ENCODE results near the gene MCC. TPM values are rescaled to one million over a fixed set of nuclear protein-coding genes. Genes with fewer than 3 reads are reported as not detected.

MCC gene
- total and polyA plus RNA-seq, 2 experiments from 2014 or later, result 8.3 to 31.5 TPM

DNA sequence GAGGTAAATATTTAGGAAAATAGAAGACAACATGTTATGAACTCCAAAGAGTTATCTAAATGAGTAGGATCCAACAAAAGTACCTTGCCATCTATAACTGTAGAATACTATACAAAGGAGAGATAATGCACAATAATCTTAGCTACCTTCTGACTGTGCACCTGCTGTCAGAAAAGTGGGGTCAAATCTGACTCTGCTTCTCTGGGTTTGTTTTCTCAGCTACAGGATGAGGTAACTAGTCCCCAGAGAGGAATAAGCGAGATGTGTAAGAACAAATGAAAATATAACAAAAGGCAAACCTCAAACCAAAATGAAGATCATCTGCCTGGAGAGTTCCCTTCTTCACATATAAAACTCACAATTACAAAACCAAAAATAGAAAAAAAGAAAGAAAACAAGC, 306.8 kb downstream of the MCC start:
- H3K36me3 ChIP-seq (replicated peaks; ENCODE audit: insufficient read depth, low read depth), result no peaks in the 10 kb centered on the region
- no peak overlapping the region for H2AFZ ChIP-seq
- TF ChIP-seq EZH2 (IDR thresholded peaks at IDR 0.05; ENCODE audit: borderline replicate concordance) (no peak), EZH2phosphoT487 (IDR thresholded peaks at IDR 0.05; ENCODE audit: low read depth, severe bottlenecking, unreplicated experiment) (no peak)
- TF ChIP-seq, protein P1, sequence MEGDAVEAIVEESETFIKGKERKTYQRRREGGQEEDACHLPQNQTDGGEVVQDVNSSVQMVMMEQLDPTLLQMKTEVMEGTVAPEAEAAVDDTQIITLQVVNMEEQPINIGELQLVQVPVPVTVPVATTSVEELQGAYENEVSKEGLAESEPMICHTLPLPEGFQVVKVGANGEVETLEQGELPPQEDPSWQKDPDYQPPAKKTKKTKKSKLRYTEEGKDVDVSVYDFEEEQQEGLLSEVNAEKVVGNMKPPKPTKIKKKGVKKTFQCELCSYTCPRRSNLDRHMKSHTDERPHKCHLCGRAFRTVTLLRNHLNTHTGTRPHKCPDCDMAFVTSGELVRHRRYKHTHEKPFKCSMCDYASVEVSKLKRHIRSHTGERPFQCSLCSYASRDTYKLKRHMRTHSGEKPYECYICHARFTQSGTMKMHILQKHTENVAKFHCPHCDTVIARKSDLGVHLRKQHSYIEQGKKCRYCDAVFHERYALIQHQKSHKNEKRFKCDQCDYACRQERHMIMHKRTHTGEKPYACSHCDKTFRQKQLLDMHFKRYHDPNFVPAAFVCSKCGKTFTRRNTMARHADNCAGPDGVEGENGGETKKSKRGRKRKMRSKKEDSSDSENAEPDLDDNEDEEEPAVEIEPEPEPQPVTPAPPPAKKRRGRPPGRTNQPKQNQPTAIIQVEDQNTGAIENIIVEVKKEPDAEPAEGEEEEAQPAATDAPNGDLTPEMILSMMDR (IDR thresholded peaks at IDR 0.05; ENCODE audit: poor library complexity), result no peak
- DNase-seq (ENCODE audit: low spot score), result no peak
- peaks cover 44% of the 10 kb centered on the region for H3K79me2 ChIP-seq
- WGBS (ENCODE audit: low lambda C conversion rate, missing lambda C conversion rate), result 97% methylated on average over 1 of the region's 1 CpG
- H3K9me3 ChIP-seq (ENCODE audit: low read depth), result no peaks in the 10 kb centered on the region
- H3K4me1 ChIP-seq (ENCODE audit: insufficient read depth), result peaks cover 10% of the 10 kb centered on the region
- no peak overlapping the region for H3K27ac ChIP-seq
- H3K9me2 ChIP-seq (replicated peaks; ENCODE audit: insufficient read depth), result no peaks in the 10 kb centered on the region
- H3K4me2 ChIP-seq, result no peak overlapping the region
- no peaks in the 10 kb centered on the region for H4K20me1 ChIP-seq (ENCODE audit: insufficient read depth, poor library complexity, severe bottlenecking)
- no peaks in the 10 kb centered on the region for H3K27me3 ChIP-seq
- no peak overlapping the region for H3K4me3 ChIP-seq

DNA sequence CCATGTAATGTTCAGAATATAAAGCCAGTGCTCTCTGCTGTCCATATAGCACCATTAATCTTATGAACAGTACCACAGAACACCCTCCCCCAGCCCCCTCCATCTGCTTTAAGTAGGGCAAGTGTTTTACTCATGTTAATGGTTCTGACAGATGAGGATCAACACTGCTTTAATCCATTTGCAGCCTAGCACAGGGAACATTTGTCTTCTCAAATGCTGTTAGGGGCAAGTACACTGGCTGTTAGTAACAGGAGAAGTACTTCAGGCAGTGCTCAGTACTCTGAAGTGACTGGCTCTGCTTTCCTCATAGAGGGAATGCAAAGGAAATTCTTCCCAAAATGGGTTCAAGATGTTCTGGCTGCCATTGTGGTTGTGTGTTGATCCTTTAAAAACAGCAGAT, 309.1 kb downstream of the MCC start:
- TF ChIP-seq, protein P1 (IDR thresholded peaks at IDR 0.05; ENCODE audit: poor library complexity), result no peak
- no peak for TF ChIP-seq EZH2 (IDR thresholded peaks at IDR 0.05; ENCODE audit: borderline replicate concordance)
- no peak for TF ChIP-seq EZH2phosphoT487 (IDR thresholded peaks at IDR 0.05; ENCODE audit: low read depth, severe bottlenecking, unreplicated experiment)
- Histone ChIP-seq H4K20me1 (ENCODE audit: insufficient read depth, poor library complexity, severe bottlenecking) (no peaks in the 10 kb centered on the region), H3K36me3 (replicated peaks; ENCODE audit: insufficient read depth, low read depth) (no peaks in the 10 kb centered on the region), H2AFZ (no peak overlapping the region), H3K79me2 (peaks cover 36% of the 10 kb centered on the region), H3K9me3 (ENCODE audit: low read depth) (no peaks in the 10 kb centered on the region), H3K4me2 (no peak overlapping the region), H3K27ac (no peak overlapping the region), H3K4me1 (ENCODE audit: insufficient read depth) (peaks cover 10% of the 10 kb centered on the region), H3K4me3 (no peak overlapping the region), H3K27me3 (no peaks in the 10 kb centered on the region), H3K9me2 (replicated peaks; ENCODE audit: insufficient read depth) (no peaks in the 10 kb centered on the region)
- DNase-seq (ENCODE audit: low spot score), result no peak

DNA sequence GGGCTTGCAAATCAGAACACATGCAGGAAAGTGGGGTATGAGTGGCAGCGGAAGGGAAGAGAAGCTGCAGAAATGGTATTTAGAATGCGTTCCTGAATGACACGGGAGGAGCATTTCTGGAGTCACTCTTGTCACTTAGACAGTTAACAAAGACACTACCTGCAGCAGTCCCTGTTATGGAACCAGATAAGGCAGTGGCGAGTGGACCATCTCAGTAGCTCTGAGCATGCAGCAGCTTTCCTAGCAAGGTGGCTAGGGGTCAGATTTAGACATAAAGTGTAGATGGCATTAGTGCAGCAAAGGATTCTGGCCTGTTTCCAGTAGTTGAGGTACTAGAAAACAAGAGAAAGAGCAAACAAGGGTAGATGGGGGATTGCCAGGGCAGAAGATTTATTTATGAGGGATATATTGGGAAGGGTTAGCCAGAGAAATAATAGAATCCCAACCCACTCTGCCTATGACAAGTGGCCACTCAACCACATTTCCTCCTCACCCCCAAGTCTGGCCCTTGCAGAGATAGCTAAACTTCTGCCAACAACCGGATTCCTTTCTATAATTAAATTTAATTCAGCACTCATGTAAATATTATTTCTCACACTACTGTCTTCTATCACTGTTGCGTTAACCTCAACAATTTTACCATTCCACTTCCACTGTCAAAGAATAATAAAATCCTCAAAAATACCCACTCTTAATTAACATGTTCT, 310.0 kb downstream of the MCC start:
- Histone ChIP-seq H2AFZ (no peak overlapping the region), H3K4me2 (no peak overlapping the region), H3K4me1 (ENCODE audit: insufficient read depth) (peaks cover 10% of the 10 kb centered on the region), H3K4me3 (no peak overlapping the region), H3K27ac (no peak overlapping the region), H3K79me2 (peaks cover 41% of the 10 kb centered on the region), H3K27me3 (no peaks in the 10 kb centered on the region), H3K36me3 (replicated peaks; ENCODE audit: insufficient read depth, low read depth) (no peaks in the 10 kb centered on the region), H4K20me1 (ENCODE audit: insufficient read depth, poor library complexity, severe bottlenecking) (no peaks in the 10 kb centered on the region), H3K9me3 (ENCODE audit: low read depth) (no peaks in the 10 kb centered on the region), H3K9me2 (replicated peaks; ENCODE audit: insufficient read depth) (no peaks in the 10 kb centered on the region)
- WGBS (ENCODE audit: low lambda C conversion rate, missing lambda C conversion rate), result 76% methylated on average over 6 of the region's 6 CpGs
- no peak for TF ChIP-seq EZH2phosphoT487 (IDR thresholded peaks at IDR 0.05; ENCODE audit: low read depth, severe bottlenecking, unreplicated experiment)
- TF ChIP-seq, protein P1 (IDR thresholded peaks at IDR 0.05; ENCODE audit: poor library complexity), result no peak
- no peak for TF ChIP-seq EZH2 (IDR thresholded peaks at IDR 0.05; ENCODE audit: borderline replicate concordance)
- DNase-seq (ENCODE audit: low spot score), result no peak

Measured in hepatocyte (in vitro differentiated cells).